NCI-H748 treated with DMSO at 0.1 percent for 48 hours (cell line): ENCODE measurements around the gene DOK3.
"Not testable (repeated sequence)": the region's sequence is repeated elsewhere in the genome, so short reads cannot be mapped to it uniquely, and the experiment has no call there.

Experiments used
- DNase-seq: peaks from one replicate; lab custom pipeline; 2025; lab: John Stamatoyannopoulos, UW

DOK3 gene

DNA sequence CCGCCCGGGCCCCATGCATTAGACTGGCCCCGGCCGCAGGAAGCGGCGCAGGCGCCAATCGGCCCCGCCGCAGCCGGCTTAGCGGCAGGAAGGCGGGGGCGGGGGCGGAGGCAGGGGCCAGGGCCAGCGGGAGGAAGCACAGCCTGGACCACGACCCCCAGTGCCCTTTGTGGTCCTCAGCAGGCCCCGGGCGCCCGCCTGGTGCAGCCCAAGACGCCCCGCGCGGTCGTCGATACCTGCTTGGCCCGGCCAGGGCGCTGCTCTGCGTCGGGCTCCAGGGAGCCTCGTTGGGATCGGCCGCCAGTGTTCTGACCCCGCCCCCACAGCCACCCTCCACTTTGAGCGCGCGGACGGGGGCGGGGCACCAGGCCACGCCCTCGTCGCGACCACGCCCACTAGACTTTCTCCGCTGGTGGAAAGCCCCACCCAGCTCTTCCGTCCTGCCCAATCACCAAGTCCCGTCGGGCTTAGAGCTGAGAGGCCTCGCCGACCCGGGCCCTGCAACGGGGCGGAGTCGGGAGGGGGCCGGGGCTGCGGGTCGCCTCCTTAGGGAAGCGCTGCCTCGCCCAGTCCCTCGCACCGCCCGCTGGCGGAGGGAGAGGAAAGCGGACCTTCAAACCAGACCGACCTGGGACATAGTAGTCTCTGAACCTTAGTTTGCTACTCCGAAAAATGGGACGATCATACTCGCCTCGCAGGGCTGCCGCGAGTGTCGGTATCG, 12.2 kb downstream of the DOK3 start, which contains the start of gene PDLIM7:
Gene PDLIM7 (minus strand): TSS at position 313 of the 721 bp plus-strand sequence. CDS start 1,092 bp downstream, outside the sequence.
- DNase-seq, result peak; percentile 96

DNA sequence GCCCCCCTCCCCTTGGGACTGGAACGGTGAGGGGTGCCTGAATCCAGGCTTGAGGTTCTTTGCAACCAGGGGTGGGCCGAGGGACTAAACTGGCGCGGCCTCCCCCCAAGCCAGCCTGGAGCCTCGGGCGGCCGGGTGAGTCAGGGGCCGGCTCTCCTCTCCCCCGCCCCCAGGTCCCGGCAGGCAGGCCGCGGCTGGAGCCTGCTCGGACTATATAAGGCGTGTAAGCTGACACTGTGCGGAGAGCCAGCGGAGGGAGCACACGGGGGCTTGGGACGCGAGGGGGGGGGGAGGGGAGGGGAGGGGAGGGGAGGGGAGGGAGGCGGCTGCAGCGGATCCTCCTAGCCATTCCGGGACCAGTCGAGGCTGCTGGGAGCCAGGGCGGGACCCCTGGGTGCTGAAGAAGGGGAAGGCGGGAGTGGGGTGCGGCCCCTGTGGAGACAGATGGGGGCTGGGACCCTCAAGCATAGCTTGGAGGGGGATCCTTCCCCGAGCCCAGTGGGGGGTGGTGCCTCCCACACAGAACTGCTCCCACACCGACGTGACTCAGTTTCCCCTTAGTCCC, 12.8 kb downstream of the DOK3 start:
- DNase-seq, result no peak

DNA sequence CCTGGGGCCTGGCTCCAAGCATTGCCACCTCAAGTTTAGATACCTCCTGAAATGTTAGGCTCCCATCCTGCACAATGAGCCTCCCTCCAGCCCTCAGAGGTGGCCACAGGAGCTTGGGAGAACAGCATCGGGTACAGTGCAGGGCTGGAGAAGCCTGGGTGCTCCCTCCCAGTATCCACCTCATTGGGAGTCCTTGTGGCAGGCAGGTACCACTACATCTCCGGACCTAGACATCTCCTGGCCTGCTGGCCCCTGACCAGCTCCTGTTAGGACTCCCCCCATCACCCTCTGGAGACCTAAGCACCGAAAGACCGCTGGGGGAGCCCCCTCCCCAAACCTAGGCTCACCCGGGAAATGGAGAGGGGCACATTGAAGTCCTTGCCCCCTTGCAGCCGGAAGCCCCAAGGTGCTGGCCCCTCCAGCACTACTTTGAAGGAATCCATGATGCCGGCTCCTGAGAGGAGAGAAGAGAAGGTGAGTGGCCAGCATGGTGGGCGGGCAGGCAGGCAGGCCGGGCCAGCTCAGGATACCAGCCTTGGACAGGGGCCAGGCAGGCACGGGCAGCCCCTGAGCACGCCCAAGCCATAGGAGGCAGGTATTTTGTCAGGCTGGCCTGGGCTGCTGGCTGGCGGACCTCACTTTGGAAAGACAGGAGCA, 13.4 kb downstream of the DOK3 start:
- no peak for DNase-seq

DNA sequence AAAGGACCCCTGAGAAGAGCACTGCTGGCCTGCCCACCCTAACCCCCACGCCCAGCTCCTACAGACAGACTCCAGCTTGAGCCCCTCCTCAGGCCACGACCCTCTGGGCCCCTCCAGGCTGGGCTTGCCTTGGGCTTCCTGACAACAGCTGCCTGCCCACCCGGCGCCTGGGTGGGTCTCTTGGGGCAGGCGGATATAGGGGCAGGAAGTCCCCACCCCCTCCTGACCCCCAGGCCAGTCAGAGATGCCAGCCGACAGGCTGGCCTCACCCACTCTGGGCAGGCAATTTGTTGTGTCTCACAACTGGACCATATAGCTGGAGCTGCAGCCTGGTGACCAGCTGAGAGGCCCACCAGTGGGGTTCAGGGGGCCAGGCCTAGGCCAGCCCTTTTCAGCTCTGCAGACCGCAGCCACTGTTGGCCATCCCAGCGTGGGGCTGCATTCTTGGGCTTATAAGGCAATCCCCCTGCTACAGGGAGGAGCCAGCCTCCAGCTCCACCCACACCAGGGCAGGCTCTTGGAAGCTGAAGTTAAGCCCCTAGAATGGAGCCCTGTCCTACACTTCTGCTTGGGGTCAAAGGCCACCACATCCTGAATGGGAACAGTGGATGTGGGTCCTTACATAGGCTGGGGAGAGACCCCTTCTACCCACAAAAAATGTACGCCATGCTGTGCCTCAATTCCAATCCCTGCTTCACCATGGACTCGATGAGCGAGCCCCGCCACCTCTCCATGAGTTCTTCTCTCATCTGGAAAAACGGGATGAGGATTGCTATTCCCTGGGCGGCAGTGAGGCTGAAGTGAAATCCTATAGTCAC, 14.2 kb downstream of the DOK3 start:
- no peak for DNase-seq

DNA sequence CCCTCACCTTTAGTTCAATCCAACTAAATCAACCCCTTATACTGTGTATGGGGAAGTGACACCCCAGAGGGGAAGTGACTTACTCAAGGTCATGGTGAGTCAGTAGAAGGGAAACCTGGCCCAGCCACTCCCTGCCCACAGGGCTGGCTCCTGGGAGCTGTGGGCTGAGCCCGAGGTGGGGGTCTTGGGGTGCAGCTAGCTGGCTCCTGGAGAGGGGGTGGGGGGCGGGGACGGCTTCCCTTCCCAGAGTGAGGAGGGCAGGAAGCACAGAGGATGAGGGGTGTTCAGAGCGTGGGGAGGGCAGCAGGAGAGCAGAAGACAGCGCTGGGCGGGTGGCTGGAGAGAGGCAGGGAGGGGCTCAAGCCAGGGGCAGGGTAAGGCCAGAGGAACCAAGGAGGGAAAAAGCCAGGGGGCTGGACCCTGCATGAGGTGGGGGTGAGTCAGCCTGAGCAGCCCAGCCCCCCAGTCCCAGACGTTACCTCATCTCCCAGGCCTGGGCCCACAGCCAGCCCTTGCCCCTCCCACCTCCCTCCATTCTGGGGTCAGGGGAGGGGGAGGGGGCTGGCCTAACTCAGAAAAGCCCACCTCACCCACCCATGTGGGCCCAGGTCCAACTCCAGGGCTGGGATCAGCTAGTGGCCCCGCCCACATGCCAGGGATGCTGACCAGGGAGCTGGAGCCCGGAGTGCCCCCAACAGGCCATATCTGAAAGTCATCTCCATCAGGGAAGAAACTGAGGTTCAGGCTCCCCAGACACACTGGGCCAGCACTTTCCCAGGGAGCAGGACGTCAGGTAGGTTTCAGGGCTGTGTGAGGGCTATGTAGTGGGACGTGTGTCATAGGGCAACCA, 15.1 kb downstream of the DOK3 start:
- no peak for DNase-seq

DNA sequence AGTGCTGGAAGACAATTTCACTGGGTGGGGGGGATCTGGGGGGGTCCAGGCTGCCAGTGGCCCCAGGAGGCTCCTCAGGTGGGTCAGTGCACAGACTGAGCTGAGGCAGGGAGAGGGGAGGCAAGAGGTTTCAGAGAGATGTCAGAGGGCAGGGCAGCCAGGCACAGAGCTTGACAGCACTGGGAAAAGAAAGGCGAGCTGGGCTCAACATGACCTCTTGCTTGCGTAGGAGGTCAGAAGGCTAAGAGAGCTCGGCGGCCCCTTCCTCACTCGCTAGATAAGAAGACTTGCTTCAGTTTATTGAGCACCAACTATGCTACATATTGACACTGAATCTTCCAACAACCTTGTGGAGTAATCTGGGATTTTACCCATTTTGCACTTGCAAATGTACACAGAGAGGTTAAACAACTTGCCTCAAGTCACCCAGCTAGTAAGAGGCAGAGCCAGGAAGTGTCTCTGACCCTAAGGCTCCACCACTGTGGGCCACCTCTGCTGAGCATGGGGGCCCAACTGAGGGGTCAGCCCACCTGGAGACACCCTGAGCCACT, 15.8 kb downstream of the DOK3 start:
- no peak for DNase-seq

DNA sequence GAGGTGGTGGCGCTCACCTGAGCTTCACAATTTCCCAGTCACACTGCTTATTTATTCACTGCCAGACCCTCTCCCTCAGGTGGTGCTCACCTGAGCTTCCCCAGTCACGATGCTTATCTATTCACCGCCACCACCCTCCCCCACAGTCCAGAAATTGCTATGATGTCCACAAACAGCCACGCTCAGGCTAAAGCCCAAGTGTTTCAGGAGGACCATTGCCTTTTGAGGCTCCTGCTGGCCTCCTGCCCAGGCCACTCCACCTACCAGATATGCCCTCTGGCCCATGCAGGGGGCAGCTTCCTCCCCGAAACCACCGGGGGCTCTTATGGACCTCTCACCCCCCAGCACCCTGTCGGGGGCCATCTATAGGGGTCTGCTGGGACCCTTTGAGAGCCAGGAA, 16.8 kb downstream of the DOK3 start:
- DNase-seq, result no peak

DNA sequence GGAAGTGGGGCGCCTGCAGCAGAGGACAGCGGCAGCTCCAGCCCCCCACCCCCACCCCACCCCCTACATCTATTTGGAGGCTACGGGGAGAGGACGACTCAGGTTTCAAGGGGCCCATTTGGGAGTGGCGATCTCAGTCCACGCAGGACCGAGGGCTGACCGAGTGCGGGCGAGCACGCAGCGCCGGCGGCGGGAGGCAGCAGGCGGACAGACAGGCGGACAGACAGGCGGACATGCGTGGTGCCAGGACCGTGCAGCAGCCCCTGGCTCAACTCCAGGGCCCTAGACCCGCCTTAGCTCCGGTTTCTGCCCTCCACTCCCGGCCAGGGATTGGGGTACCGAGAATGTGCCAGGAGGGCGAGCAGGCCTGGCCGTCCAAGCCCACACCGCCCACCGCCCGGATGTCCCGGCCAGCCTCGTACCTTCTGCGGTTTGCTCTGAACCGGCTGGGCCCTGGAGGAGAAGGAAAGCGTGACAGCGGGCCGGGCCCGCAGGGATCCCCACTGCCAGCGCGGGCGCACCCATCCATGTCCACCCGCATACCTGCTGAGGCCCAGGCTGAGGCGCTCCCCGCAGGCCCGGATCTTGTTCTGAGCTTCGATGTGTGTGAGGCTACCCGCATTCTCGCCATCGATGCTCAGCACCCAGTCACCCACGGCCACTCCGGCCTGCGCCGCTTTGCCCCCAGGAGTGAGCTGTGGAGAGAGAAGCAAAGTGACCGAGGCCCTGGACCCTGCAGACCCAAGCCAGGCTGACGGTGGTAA, 17.5 kb downstream of the DOK3 start:
- no peak for DNase-seq

DNA sequence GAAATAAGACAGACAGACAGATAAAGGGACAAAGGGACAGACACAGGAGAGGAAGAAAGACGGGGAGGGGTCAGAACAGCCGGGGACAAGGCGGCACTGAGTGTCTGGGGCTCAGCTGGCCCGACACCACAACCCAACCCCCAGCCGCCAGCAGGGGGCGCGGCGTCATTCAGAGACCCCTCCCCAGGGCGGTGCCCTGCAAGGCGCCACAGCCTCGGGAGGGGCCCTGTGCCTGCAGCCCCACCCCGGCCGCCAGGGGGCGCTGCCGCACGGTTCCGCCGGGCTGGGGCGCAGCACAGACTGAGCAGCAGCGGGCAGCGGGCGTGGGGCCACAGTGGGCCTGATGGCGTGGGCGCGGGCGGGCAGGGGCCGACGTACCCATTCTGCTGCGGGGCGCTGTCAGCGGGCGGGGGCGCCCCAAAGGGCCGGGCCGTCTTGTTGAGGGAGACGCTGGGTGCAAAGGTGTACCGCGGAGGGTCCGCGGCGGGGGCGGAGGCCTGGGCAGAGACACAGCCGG, 18.1 kb downstream of the DOK3 start:
- DNase-seq, result no peak

DNA sequence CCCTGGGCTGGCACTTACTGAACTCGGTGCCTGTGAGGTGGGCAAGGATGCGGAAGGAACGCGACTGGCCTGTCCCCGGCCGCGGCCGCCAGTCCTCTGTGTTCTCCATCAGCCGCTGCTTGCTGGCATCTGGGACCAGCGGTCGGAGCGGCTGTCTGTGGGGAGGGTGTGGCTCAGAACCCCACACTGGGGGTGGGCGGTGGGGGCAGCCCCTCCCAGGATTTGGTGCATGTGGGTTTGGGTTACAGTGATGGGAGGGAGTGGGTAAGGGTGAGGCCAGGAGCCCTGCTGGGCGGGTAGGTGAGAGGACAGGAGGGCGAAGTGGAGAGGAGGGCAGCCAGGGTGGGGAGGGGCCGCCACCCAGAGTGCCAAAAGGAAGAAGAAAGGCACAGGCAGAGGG, 18.6 kb downstream of the DOK3 start:
- no peak for DNase-seq

DNA sequence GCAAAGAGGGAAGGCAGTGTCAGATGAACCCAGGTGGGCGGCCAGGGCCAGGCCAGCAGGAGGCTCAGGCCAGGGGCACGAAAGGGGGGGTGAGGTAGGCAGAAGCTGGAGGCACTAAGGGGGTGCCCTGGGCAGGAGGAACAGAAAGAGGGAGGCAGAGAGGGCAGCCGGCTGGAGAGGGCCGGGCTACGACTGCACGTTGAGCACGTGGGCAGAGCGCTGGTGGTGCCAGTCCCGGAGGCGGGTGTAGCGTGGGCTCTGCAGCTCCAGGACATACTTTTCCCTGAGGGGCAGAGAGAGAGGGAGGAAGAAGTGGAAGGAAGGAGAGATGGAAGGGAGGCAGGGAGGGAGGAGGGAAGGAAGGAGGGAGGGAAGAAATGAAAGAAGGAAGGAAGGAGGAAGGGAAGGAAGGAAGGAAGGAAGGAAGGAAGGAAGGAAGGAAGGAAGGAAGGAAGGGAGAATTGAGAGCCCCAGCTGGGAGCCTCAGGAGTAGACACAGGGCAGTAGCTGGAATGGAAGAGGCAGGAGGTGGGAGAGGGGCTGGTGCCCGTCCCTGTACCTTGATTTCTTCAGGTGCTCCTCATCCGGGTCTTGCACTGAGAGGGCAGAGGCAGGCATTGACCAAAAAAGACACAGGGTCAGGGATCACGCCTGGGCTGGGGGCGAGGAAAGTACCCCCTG, 19.2 kb downstream of the DOK3 start:
- no peak for DNase-seq

DNA sequence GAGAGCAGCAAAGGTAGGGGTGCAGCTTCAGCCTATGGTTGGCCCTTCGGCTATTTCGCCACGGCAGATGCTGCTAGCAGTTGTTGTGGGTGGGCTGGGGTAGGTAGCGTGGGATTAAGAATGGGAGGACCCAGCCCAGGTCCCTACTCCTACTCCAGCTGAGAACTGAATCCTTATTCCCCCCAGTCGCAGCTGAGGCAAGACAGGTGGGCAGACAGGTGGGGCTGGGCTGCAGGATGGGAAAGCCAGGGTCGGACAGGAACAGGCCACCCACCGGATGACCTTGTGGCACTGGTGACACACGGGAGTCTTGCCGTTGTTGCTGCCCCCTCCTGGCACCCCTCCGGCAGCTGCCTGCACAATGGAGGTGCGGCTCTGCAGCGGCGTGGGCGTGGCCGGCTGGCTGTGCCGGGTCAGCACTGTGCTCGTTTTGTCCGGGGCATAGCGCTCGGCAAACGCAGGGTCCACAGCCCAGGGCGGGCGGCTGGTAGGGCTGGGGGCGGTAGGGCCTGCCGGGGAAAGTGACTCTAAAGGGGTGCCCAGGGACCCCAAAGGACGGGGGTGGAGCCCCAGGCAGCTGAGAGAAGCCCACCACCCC, 20.4 kb downstream of the DOK3 start:
- DNase-seq, result no peak

DNA sequence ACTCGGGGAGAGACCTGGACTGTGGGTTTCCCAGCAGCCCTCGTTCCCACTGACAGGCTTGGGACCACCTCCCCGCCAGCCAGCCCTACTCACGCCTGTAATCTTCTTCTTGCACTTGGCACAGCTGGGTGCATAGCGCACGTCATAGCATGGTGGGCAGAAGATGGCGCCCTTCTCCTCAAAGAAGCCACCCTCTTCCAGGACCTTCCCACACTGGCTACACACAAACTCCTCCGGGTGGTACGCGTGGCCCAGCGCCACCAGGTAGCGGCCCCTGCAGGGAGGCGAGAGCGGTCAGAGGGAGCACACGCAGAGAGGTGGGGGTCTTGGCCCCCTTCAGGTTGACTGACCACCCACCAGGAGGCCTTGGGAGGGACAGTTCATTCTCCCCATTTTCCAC, 21.7 kb downstream of the DOK3 start:
- no peak for DNase-seq

DNA sequence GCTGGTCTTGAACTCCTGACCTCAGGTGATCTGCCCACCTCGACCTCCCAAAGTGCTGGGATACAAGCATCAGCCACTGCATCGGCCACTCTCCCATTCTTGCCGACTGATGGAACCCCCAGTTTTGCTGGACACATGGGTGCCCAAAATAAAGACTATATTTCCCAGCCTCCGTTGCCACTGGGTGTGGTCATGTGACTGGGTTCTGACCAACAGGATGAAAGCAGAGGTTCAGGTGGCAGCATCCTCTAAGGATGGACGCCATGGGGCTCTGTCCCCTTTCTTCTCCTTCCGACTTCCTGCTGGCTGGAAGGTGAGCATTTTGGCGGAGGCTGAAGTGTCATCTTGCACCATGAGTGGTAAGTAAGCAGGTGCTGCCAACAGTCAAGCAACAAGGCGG, 22.5 kb downstream of the DOK3 start:
- DNase-seq, result no peak

DNA sequence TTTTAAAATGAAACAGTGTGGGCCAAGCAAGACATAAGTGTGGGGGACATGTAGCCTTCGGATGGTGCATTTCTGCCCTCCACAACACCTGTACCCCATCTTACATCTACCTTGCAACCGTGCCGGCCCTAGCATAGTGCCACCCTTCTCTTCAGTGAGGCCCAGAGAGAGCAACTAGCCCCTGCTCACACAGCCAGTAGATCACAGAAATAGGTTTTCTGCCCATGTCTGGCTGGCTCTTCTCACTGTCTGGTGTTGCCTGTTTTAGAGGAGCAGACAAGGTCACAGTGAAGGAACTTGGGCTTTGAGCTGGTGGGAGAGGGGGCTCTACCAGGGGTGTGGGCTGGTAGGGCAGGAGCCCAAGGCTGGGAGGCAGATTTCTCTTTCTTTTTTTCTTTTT, 23.4 kb downstream of the DOK3 start:
- DNase-seq, result no peak

DNA sequence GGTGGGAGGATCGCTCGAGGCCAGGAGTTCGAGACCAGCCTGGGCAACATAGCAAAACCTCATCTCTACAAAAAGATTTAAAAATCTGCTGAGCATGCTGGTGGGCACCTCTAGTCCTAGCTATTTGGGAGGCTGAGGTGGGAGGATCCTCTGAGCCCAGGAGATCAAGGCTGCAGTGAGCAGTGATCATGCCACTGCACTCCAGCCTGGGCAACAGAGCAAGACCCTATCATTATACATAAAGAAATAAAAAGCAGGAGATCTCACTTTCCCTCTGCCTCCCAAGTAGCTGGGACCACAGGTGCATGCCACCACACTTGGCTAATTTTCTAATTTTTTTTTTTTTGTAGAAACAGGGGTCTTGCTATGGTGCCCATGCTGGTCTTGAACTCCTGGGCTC, 23.9 kb downstream of the DOK3 start:
- DNase-seq, result not testable (repeated sequence)

DNA sequence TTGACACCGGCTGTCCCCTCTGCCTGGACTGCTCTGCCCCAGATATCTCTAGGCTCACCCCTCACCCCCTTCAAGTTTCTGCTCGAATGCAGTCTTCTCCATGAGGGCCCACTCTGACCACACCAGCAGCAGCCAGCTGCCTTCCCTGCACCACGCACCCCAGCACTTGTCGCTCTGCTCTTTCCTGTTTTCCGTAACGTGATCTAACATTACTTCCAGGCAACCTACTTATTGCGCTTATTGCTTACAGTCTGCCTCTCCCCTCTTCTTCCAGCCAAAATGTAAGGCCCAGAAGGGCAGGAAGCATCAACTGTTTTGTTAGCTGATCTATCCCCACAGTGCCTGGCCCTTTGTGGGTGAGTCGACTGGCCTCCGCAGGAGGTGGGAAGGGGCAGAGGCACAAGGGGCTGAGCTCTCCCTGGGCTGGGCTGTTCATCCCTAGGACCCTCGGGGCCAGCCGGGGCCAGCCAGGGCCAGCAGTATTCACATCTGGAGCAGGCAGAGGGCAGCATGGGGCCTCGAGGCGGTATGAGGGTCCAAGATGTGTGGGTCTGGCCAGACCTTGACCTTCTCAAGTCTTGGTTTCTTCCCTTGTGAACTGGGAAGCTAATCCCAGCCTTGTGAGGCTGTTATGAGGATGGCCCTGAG, 24.6 kb downstream of the DOK3 start:
- no peak for DNase-seq

DNA sequence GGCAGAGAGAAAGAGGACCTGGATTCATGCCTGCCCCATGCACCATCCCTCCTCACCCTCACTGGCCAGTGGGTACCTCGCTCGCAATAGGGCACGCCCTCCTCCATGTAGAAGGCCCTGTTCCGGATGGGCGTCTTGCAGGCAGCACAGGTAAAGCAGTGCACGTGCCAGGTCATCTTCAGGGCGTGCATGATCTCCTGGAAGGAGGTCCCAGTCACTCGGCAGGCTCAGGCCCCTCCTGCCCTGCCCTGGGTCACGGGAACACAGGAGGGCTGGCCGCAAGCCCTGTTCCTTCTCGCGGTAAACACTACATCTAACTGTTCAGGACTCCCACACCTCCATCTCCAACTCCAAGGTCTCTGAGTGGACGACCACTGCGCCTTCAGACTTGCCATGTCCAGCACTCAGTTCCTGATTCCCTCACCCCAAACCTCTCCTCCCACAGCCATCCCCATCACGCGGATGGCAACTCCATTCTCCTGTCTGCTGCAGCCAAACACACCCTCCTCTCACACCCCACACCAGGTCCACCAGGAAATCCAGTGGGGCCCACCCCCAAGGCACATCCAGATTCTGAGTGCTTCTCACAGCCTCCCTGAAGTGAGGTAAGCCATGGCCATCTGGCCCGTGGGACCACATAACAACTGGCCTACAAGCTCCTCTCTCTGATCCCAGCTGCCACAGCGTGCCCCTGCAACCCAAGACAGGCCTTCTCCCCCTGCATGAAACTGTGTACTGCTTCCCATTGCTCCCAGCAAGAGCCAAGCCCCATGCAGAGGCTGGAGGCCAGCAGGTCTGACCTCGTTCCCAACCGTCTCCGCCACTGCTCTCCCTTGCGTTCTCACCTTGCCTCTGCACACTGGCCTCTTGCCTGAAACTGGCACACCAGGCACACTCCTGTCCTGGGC, 25.4 kb downstream of the DOK3 start:
- DNase-seq, result no peak
